Motor neuron (in vitro differentiated cells): ENCODE results near the gene FRMPD1. TPM values are rescaled to one million over a fixed set of nuclear protein-coding genes. Genes with fewer than 3 reads are reported as not detected.

Experiments
- ATAC-seq, 8 experiments: fragments of 200-7000 bp; cut with Tn5 transposase; replicated peaks in 6 of 8; 2 replicates each; pipeline ENCODE4 v1.8.0; 2021; ENCODE audit warnings: mild to moderate bottlenecking in 8 of 8, moderate library complexity in 8 of 8
- H3K27ac ChIP-seq, 2 donors: fragments of 250-450 bp; sonication (Bioruptor Pico); 2 replicates each; pipeline ENCODE4 v1.9.0; 2021; ENCODE audit warnings: antibody characterized with exemption in 2 of 2, mild to moderate bottlenecking in 2 of 2, moderate library complexity in 1 of 2
- H3K4me1 ChIP-seq, 2 donors: fragments of 250-450 bp; sonication (Bioruptor Pico); replicated peaks in 1 of 2; 2 replicates each; pipeline ENCODE4 v1.6.1; 2021; ENCODE audit warnings: antibody characterized with exemption in 2 of 2, mild to moderate bottlenecking in 2 of 2, moderate library complexity in 1 of 2
- H3K4me3 ChIP-seq, 5 donors: fragments of 250-450 bp; sonication (Bioruptor Pico); 2 replicates each; pipeline ENCODE4 v1.9.0; 2021; ENCODE audit warnings: antibody characterized with exemption in 5 of 5, mild to moderate bottlenecking in 5 of 5, moderate library complexity in 4 of 5
- WGBS, 10 experiments: fragments of 450-650 bp; shearing (Covaris generic); methylation state at CpG; one replicate each; pipeline ENCODE4 v1.0.0; 2022; 5-methylcytosine and 5-hydroxymethylcytosine counted together
- in situ Hi-C, 9 experiments: fragments of 400-800 bp; cut with MboI; loops; one replicate each; pipeline ENCODE4 v1.15.0; 2021; ENCODE audit warnings: low sequenced_read_pairs in 9 of 9, low pct_unique_long_range_greater_than_20kb in 2 of 9; ENCODE audit not compliant: unreplicated experiment in 9 of 9
- total RNA-seq, 8 experiments: library from RNA; unstranded; fragments of 300-600 nt; gene quantifications; 2 replicates each; pipeline versions ENCODE4 v1.2.3 to v1.2.4, GENCODE V29; 2022

Gene FRMPD1
- total RNA-seq, 8 experiments from 2014 or later: 0.09 to 4.1 (median 0.34) TPM

- 76 to 100% (median 91%) methylated on average over 2 to 3 of the region's 3 CpGs; no CpG with 5 or more reads in 6 of the 10 experiments for WGBS, 10 experiments
- Histone ChIP-seq H3K4me3 (no peak overlapping the region), H3K27ac (no peak overlapping the region), H3K4me1 (peaks cover 0 to 14% of the 10 kb centered on the region in 2 donors)
- no peak for ATAC-seq
- in situ Hi-C loops: no loop called here
These were observed 30.9 kb upstream of the FRMPD1 start for GRCh38 chr9:37619806-37620205.

- Histone ChIP-seq H3K27ac (no peak overlapping the region), H3K4me1 (peaks cover 0 to 14% of the 10 kb centered on the region in 2 donors), H3K4me3 (no peak overlapping the region)
- WGBS, 10 experiments: 14 to 100% (median 20%) methylated on average over 1 of the region's 1 CpG; no CpG with 5 or more reads in 3 of the 10 experiments
- in situ Hi-C loops: no loop called here
- peak in 2 of 8 experiments; percentile 38 to 39 for ATAC-seq
These were observed 30.4 kb upstream of the FRMPD1 start for GRCh38 chr9:37620396-37620795.

- in situ Hi-C loops: no loop called here
- Histone ChIP-seq H3K27ac (no peak overlapping the region), H3K4me1 (peaks cover 0 to 14% of the 10 kb centered on the region in 2 donors), H3K4me3 (no peak overlapping the region)
- WGBS, 10 experiments: 40 to 81% (median 71%) methylated on average over 1 to 7 of the region's 9 CpGs; no CpG with 5 or more reads in 1 of the 10 experiments
- ATAC-seq: no peak
These were observed 29.3 kb upstream of the FRMPD1 start for GRCh38 chr9:37621273-37622121.

GRCh38 chr9:37622462-37622861, 28.3 kb upstream of the FRMPD1 start:
- peak in 1 of 8 experiments; percentile 33 for ATAC-seq
- Histone ChIP-seq H3K4me3 (no peak overlapping the region), H3K27ac (no peak overlapping the region), H3K4me1 (peaks cover 0 to 18% of the 10 kb centered on the region in 2 donors)
- WGBS, 10 experiments: 3 to 100% (median 80%) methylated on average over 1 to 4 of the region's 4 CpGs; no CpG with 5 or more reads in 1 of the 10 experiments
- in situ Hi-C loops: no loop called here

- no peak for ATAC-seq
- in situ Hi-C loops: no loop called here
- WGBS, 10 experiments: 60 to 83% (median 66%) methylated on average over 1 to 2 of the region's 2 CpGs; no CpG with 5 or more reads in 5 of the 10 experiments
These were observed 27.5 kb upstream of the FRMPD1 start for GRCh38 chr9:37623267-37623666.

GRCh38 chr9:37624073-37624472, 26.7 kb upstream of the FRMPD1 start:
- in situ Hi-C loops: no loop called here
- Histone ChIP-seq H3K27ac (no peak overlapping the region), H3K4me3 (no peak overlapping the region), H3K4me1 (peaks cover 0 to 18% of the 10 kb centered on the region in 2 donors)
- no peak for ATAC-seq
- WGBS, 10 experiments: 50 to 100% (median 57%) methylated on average over 1 of the region's 1 CpG; no CpG with 5 or more reads in 7 of the 10 experiments

More at GRCh38 chr9:37623267-37623666, 27.5 kb upstream of the FRMPD1 start:
- H3K27ac ChIP-seq: no peak overlapping the region
- H3K4me3 ChIP-seq: no peak overlapping the region
- peaks cover 0 to 18% of the 10 kb centered on the region in 2 donors for H3K4me1 ChIP-seq

GRCh38 chr9:37625036-37625757, 25.6 kb upstream of the FRMPD1 start:
- in situ Hi-C loops: no loop called here
- 40 to 94% (median 86%) methylated on average over 1 to 5 of the region's 5 CpGs; no CpG with 5 or more reads in 2 of the 10 experiments for WGBS, 10 experiments
- Histone ChIP-seq H3K4me3 (no peak overlapping the region), H3K4me1 (peaks cover 0 to 13% of the 10 kb centered on the region in 2 donors), H3K27ac (no peak overlapping the region)
- ATAC-seq: no peak

GRCh38 chr9:37625758-37626147, 25.0 kb upstream of the FRMPD1 start:
- WGBS, 10 experiments: 55 to 80% (median 78%) methylated on average over 2 to 7 of the region's 12 CpGs; no CpG with 5 or more reads in 3 of the 10 experiments
- in situ Hi-C loops: no loop called here
- H3K4me1 ChIP-seq: peaks cover 0 to 7% of the 10 kb centered on the region in 2 donors
- no peak for ATAC-seq
- H3K4me3 ChIP-seq: no peak overlapping the region
- no peak overlapping the region for H3K27ac ChIP-seq

GRCh38 chr9:37626708-37627292, 24.0 kb upstream of the FRMPD1 start:
- H3K4me1 ChIP-seq: peaks cover 0 to 3% of the 10 kb centered on the region in 2 donors
- no peak for ATAC-seq
- 0 to 100% (median 30%) methylated on average over 1 to 4 of the region's 5 CpGs; no CpG with 5 or more reads in 2 of the 10 experiments for WGBS, 10 experiments
- in situ Hi-C loops: no loop called here
- no peak overlapping the region for H3K27ac ChIP-seq
- no peak overlapping the region for H3K4me3 ChIP-seq

GRCh38 chr9:37632479-37632878, 18.3 kb upstream of the FRMPD1 start:
- in situ Hi-C loops: no loop called here
- no peaks in the 10 kb centered on the region for H3K4me1 ChIP-seq
- no peak overlapping the region for H3K27ac ChIP-seq
- no peak for ATAC-seq
- H3K4me3 ChIP-seq: no peak overlapping the region
- 37 to 100% (median 77%) methylated on average over 1 to 4 of the region's 4 CpGs; no CpG with 5 or more reads in 3 of the 10 experiments for WGBS, 10 experiments

- Histone ChIP-seq H3K27ac (no peak overlapping the region), H3K4me3 (no peak overlapping the region), H3K4me1 (no peaks in the 10 kb centered on the region)
- ATAC-seq: no peak
- in situ Hi-C loops: no loop called here
- WGBS, 10 experiments: 75 to 92% methylated on average over 2 to 4 of the region's 16 CpGs; no CpG with 5 or more reads in 8 of the 10 experiments
These were observed 14.9 kb upstream of the FRMPD1 start for GRCh38 chr9:37635808-37636207.

GRCh38 chr9:37636511-37637448, 14.0 kb upstream of the FRMPD1 start:
- no peaks in the 10 kb centered on the region for H3K4me1 ChIP-seq
- no peak overlapping the region for H3K27ac ChIP-seq
- H3K4me3 ChIP-seq: no peak overlapping the region
- in situ Hi-C loops: no loop called here
- ATAC-seq: no peak
- WGBS, 10 experiments: 77 to 100% (median 90%) methylated on average over 2 to 18 of the region's 39 CpGs; no CpG with 5 or more reads in 1 of the 10 experiments
